ENCODE results near the gene LSM11. TPM values are rescaled to one million over a fixed set of nuclear protein-coding genes. Genes with fewer than 3 reads are reported as not detected.
A peak's percentile ranks its signal among the peaks of the same experiment; 100 is the strongest.
"Not testable (repeated sequence)": the region's sequence is repeated elsewhere in the genome, so short reads cannot be mapped to it uniquely, and the experiment has no call there.

The LSM11 gene
- total RNA-seq, 1 donor from 2014 or later, result 1.3 TPM

DNA sequence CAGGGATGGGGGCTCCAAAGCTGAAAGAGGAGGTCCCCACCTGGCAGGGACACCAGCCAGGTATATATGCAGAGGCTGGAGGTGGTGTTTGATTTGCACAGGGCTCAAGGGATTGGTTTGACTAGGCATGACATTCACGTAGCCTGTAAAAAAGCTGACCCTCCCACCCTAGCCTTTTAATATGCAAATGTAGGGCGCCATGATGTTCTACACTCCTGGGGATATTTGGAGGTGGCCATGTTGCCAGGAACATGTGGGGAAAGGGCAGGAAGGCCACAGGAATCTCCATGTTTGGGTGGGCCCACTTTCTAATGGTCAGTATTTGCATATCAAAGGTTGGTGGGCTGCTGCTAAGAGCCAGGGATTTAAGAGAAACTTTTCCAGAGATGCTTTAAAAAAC is 24.3 kb upstream of the LSM11 start:
- H3K27ac ChIP-seq, result no peak overlapping the region
- H3K4me3 ChIP-seq, result no peak overlapping the region
- intact Hi-C loops (cut with DNase I), result loop anchor here (2.0 kb wide), 2 partner anchors 242 to 288 kb away; no protein-coding TSS in a partner anchor
- H3K27me3 ChIP-seq, result no peaks in the 10 kb centered on the region
- H3K36me3 ChIP-seq, result no peaks in the 10 kb centered on the region
- TF ChIP-seq, protein P1, sequence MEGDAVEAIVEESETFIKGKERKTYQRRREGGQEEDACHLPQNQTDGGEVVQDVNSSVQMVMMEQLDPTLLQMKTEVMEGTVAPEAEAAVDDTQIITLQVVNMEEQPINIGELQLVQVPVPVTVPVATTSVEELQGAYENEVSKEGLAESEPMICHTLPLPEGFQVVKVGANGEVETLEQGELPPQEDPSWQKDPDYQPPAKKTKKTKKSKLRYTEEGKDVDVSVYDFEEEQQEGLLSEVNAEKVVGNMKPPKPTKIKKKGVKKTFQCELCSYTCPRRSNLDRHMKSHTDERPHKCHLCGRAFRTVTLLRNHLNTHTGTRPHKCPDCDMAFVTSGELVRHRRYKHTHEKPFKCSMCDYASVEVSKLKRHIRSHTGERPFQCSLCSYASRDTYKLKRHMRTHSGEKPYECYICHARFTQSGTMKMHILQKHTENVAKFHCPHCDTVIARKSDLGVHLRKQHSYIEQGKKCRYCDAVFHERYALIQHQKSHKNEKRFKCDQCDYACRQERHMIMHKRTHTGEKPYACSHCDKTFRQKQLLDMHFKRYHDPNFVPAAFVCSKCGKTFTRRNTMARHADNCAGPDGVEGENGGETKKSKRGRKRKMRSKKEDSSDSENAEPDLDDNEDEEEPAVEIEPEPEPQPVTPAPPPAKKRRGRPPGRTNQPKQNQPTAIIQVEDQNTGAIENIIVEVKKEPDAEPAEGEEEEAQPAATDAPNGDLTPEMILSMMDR (IDR thresholded peaks at IDR 0.05), result no peak
- H3K9me3 ChIP-seq, result no peaks in the 10 kb centered on the region
- DNase-seq (ENCODE audit: low spot score in 2 of 2), result no peak
- peaks cover 0 to 5% of the 10 kb centered on the region in 2 donors for H3K4me1 ChIP-seq

DNA sequence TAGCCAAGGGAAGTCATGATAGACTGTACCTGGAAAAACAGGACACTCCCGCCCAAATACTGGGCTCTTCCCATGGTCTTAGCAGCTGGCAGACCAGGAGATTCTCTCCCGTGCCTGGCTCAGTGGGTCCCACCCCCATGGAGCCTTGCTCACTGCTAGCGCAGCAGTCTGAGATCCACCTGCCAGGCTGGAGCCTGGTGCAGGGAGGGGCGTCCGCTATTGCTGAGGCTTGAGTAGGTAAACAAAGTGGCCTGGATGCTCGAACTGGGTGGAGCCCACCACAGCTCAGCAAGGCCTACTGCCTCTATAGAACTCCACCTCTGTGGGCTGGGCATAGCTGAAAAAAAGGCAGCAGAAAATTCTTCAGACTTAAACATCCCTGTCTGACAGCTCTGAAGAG is 22.4 kb upstream of the LSM11 start:
- TF ChIP-seq, protein P1 (IDR thresholded peaks at IDR 0.05), result no peak
- Histone ChIP-seq H3K4me1 (peaks cover 0 to 5% of the 10 kb centered on the region in 2 donors), H3K27me3 (no peaks in the 10 kb centered on the region), H3K36me3 (no peaks in the 10 kb centered on the region), H3K27ac (no peak overlapping the region), H3K4me3 (no peak overlapping the region), H3K9me3 (no peaks in the 10 kb centered on the region)
- DNase-seq (ENCODE audit: low spot score in 2 of 2), result no peak
- intact Hi-C loops (cut with DNase I), result no loop called here

DNA sequence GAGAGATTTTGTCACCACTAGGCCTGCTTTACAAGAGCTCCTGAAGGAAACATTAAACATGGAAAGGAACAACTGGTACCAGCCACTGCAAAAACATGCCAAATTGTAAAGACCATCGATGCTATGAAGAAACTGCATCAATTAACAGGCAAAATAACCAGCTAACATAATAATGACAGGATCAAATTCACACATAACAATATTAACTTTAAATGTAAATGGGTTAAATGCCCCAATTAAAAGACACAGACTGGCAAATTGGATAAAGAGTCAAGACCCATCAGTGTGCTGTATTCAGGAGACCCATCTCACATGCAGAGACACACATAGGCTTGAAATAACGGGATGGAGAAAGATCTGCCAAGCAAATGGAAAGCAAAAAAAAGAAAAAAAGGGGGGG is 20.6 kb upstream of the LSM11 start:
- H3K9me3 ChIP-seq; H3K27me3 ChIP-seq; DNase-seq (ENCODE audit: low spot score in 2 of 2); H3K4me1 ChIP-seq; H3K4me3 ChIP-seq; H3K36me3 ChIP-seq; intact Hi-C loops (cut with DNase I); H3K27ac ChIP-seq: not testable (repeated sequence)

- H3K27ac ChIP-seq; intact Hi-C loops (cut with DNase I): not testable (repeated sequence)
These were observed 16.9 kb upstream of the LSM11 start for GRCh38 chr5:157726607-157727006.

GRCh38 chr5:157727858-157728257 is 15.7 kb upstream of the LSM11 start:
- not testable (repeated sequence) for H3K4me1 ChIP-seq

More at GRCh38 chr5:157726607-157727006, 16.9 kb upstream of the LSM11 start:
- H3K4me3 ChIP-seq; H3K4me1 ChIP-seq; H3K27me3 ChIP-seq; DNase-seq (ENCODE audit: low spot score in 2 of 2); H3K36me3 ChIP-seq; H3K9me3 ChIP-seq: not testable (repeated sequence)

GRCh38 chr5:157729858-157730257 is 13.7 kb upstream of the LSM11 start:
- TF ChIP-seq, protein P1 (IDR thresholded peaks at IDR 0.05), result no peak
- Histone ChIP-seq H3K9me3 (no peaks in the 10 kb centered on the region), H3K4me1 (no peaks in the 10 kb centered on the region), H3K27ac (no peak overlapping the region), H3K36me3 (no peaks in the 10 kb centered on the region), H3K27me3 (no peaks in the 10 kb centered on the region), H3K4me3 (no peak overlapping the region)
- no peak for DNase-seq (ENCODE audit: low spot score in 2 of 2)
- intact Hi-C loops (cut with DNase I), result loop anchor here (2.0 to 5.0 kb wide), 3 partner anchors 218 to 463 kb away; partner anchors contain the start of gene CYFIP2

More at GRCh38 chr5:157727858-157728257, 15.7 kb upstream of the LSM11 start:
- H3K27me3 ChIP-seq; H3K27ac ChIP-seq; H3K36me3 ChIP-seq; H3K4me3 ChIP-seq; intact Hi-C loops (cut with DNase I); H3K9me3 ChIP-seq; DNase-seq (ENCODE audit: low spot score in 2 of 2): not testable (repeated sequence)

- Histone ChIP-seq H3K4me1 (no peaks in the 10 kb centered on the region), H3K9me3 (no peaks in the 10 kb centered on the region), H3K27ac (peak overlapping the region; percentile 87), H3K36me3 (peaks cover 0 to 2% of the 10 kb centered on the region in 2 donors), H3K4me3 (peak overlapping the region; percentile 59 to 76), H3K27me3 (no peaks in the 10 kb centered on the region)
- TF ChIP-seq, protein P1 (IDR thresholded peaks at IDR 0.05), result no peak
- DNase-seq (ENCODE audit: low spot score in 2 of 2), result no peak
- intact Hi-C loops (cut with DNase I), result loop anchor here (1.0 to 5.0 kb wide), 4 partner anchors 12 to 464 kb away; partner anchors contain the start of genes CYFIP2 and LSM11
These were observed 12.6 kb upstream of the LSM11 start for GRCh38 chr5:157730900-157731271.
